RCC 7860 (cell line): ENCODE data around the gene NFE2L1.
"Not testable (repeated sequence)": the region's sequence is repeated elsewhere in the genome, so short reads cannot be mapped to it uniquely, and the experiment has no call there.

Experiments used
- DNase-seq: peaks from one replicate; pipeline ENCODE4 v3.0.0-alpha.2; 2015; ENCODE audit warnings: low spot score
- FAIRE-seq: peaks from 2 replicates; lab custom pipeline; 2012; peaks lifted over from hg19 to GRCh38; lab: Jason Lieb, UNC

Gene NFE2L1

GRCh38 chr17:48022901-48023300, 25.3 kb upstream of the NFE2L1 start:
- DNase-seq (no peak), FAIRE-seq (no peak)

GRCh38 chr17:48023400-48024148, 24.6 kb upstream of the NFE2L1 start:
- peak; percentile 70 for DNase-seq

GRCh38 chr17:48024149-48025039, 23.8 kb upstream of the NFE2L1 start:
- peak; percentile 49 for DNase-seq
- FAIRE-seq: no peak

More at GRCh38 chr17:48023400-48024148, 24.6 kb upstream of the NFE2L1 start:
- no peak for FAIRE-seq

DNA sequence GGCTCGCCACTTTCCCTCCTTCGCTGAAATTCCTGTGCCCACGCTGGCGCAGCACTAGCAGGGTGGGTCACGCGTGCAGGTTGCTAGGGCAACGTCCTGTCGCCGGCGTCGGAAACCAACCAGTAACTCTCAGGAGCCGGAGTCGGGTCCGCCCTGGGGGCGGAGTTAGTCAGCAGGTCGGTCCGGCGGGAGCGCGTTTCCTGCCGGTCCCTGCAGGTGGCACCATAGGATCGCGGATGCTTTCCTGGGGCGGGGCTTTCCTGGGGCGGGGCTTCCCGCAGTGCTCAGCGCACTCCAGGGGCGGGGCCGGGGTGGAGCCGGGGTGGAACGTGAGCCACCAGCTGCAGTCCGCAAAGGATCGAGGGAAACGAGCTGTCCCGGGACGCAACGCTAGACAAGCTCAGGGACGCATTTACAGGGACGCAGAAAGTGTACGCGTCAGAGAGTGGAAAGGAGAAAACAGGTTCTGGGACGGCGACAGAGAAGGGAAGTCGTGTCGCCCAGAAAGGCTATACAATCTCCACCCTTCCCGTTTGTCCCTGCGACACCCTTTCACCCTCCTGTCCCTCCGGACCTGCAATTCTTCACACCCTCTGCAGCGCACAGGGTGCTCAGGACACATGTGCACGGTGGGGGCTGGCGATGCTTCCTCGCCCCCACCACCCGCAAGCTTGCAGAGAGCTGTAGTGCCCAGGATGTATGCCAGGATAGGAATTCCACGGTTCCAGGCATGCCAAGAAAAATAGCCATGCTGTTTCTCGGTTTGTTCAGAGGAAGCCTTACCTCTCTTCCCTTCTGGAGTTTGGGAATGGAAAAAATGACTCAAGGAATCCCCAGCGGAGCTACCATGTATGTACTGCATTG, 22.9 kb upstream of the NFE2L1 start:
- DNase-seq (peak; percentile 97), FAIRE-seq (peak; percentile 64)

- DNase-seq (no peak), FAIRE-seq (no peak)
Observed at GRCh38 chr17:48025904-48026501, 22.2 kb upstream of the NFE2L1 start.

- FAIRE-seq (no peak), DNase-seq (peak; percentile 72)
Observed at GRCh38 chr17:48026502-48027321, 21.4 kb upstream of the NFE2L1 start.

GRCh38 chr17:48027322-48027981, 20.7 kb upstream of the NFE2L1 start:
- DNase-seq: no peak
- FAIRE-seq: no peak

GRCh38 chr17:48028736-48029135, 19.4 kb upstream of the NFE2L1 start:
- no peak for FAIRE-seq

DNA sequence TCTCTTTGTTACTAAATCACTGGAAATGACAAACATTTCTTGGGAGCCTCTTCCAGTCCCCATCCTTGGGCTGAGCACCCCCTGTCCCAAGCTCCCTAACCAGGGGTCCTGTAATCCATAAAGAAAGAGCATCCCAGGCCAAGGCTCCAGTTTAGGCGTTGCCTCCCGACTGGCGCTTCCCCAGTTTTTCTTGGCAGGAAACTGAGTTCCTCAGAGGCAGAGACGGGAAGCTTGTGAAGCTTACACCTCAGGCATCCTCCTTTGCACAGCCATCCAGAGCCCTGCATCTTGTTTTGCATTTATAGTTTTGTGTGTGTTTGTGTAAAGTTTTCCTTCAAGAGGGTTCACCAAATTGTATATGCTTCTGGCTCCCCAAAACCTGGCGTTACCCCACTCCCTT, 17.6 kb upstream of the NFE2L1 start:
- no peak for FAIRE-seq

More at GRCh38 chr17:48028736-48029135, 19.4 kb upstream of the NFE2L1 start:
- DNase-seq: no peak

GRCh38 chr17:48031966-48032365, 16.2 kb upstream of the NFE2L1 start:
- FAIRE-seq (no peak), DNase-seq (no peak)

More for the DNA sequence above, 17.6 kb upstream of the NFE2L1 start:
- no peak for DNase-seq

GRCh38 chr17:48034734-48035133, 13.4 kb upstream of the NFE2L1 start:
- FAIRE-seq, DNase-seq: not testable (repeated sequence)

GRCh38 chr17:48036693-48037035, 11.5 kb upstream of the NFE2L1 start:
- FAIRE-seq (no peak), DNase-seq (no peak)

DNA sequence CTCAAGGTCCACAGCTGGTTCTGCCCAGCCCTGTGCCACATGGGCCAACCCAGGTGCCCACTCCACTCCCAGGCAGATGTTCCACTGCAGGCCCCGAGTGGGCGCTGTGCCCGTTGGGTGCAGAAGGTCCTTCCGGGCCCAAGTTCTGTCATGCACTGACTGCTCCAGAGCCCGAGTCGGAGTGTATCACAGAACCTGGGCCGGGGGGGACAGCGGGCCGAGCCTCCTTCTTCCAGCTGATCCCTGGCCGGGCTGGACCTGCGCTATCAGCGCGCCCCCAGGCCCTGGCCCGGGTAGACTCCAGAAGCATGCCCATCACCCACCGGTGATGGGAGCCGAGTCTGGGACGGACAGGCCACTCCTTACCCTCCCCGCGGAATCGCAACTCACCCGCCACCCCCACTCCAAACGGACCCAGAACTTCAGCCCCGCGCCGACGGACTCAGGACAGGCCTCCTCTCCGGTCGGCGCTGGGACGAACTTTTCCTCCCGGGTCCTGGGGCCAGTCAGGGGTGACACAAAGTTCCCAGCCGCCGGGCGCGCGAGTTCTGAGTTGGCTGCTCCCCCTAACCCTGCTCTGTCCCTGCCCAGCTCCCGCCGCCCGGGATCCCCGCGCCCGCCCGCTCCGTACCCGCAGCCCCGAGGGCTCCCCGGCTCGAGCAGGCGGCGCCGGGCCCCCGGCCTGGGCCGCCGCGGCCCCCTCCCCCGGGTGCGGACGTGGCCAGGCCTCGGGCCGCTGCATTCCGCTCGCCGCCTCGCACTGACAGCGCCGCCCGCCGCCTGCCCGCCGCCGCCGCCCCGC, 10.9 kb upstream of the NFE2L1 start, which contains the start of gene COPZ2:
TSS of gene COPZ2 (minus strand) at position 762 of the 802 bp plus-strand sequence. CDS start at position 742, 20 bp downstream.
- FAIRE-seq: no peak
- no peak for DNase-seq

GRCh38 chr17:48037838-48038323, 10.3 kb upstream of the NFE2L1 start:
- DNase-seq (no peak), FAIRE-seq (no peak)

- DNase-seq (no peak), FAIRE-seq (no peak)
Observed at GRCh38 chr17:48038687-48039086, 9.5 kb upstream of the NFE2L1 start.

- no peak for DNase-seq
- FAIRE-seq: no peak
Observed at GRCh38 chr17:48043176-48043575, 5.0 kb upstream of the NFE2L1 start.

GRCh38 chr17:48044851-48045250, 3.3 kb upstream of the NFE2L1 start:
- FAIRE-seq (no peak), DNase-seq (no peak)
